Spleen (tissue), 11 donors: ENCODE data around the gene PMM2. TPM values are rescaled to one million over a fixed set of nuclear protein-coding genes. Genes with fewer than 3 reads are reported as not detected.
A peak's percentile ranks its signal among the peaks of the same experiment; 100 is the strongest.
"Not testable (repeated sequence)": the region's sequence is repeated elsewhere in the genome, so short reads cannot be mapped to it uniquely, and the experiment has no call there.

Source experiments
- DNase-seq: peaks from one replicate; pipeline ENCODE4 v3.0.0-alpha.2; 2020
- H3K27ac ChIP-seq, 8 donors: fragments of 200-600 bp; sonication (generic) in 7 of 8; 1 replicate in 4 of 8; 2 replicates in 4 of 8; pipeline versions ENCODE4 v1.5.0 to v1.8.0; 2016 to 2021; ENCODE audit warnings: inconsistent platforms in 4 of 8, mild to moderate bottlenecking in 4 of 8, moderate library complexity in 1 of 8
- H3K27me3 ChIP-seq, 7 donors: fragments of 200-600 bp; sonication (generic) in 6 of 7; replicated peaks in 1 of 7; 1 replicate in 4 of 7; 2 replicates in 3 of 7; pipeline versions ENCODE4 v1.5.0 to v1.8.0; 2016 to 2021; ENCODE audit warnings: inconsistent platforms in 3 of 7, mild to moderate bottlenecking in 1 of 7
- H3K36me3 ChIP-seq, 6 donors: fragments of 200-600 bp; sonication (generic) in 5 of 6; 1 replicate in 4 of 6; 2 replicates in 2 of 6; pipeline versions ENCODE4 v1.5.0 to v1.8.0; 2016 to 2021; ENCODE audit warnings: inconsistent platforms in 2 of 6
- H3K4me1 ChIP-seq, 6 donors: fragments of 200-600 bp; sonication (generic) in 5 of 6; 1 replicate in 3 of 6; 2 replicates in 3 of 6; pipeline versions ENCODE4 v1.5.0 to v1.8.0; 2016 to 2021; ENCODE audit warnings: inconsistent platforms in 3 of 6
- H3K4me3 ChIP-seq, 8 donors: fragments of 200-600 bp; sonication (generic) in 7 of 8; 1 replicate in 4 of 8; 2 replicates in 4 of 8; pipeline versions ENCODE4 v1.5.0 to v1.8.0; 2016 to 2021; ENCODE audit warnings: inconsistent platforms in 4 of 8, mild to moderate bottlenecking in 4 of 8, moderate library complexity in 2 of 8
- H3K9me3 ChIP-seq, 8 donors: fragments of 200-600 bp; sonication (generic) in 7 of 8; 1 replicate in 4 of 8; 2 replicates in 4 of 8; pipeline versions ENCODE4 v1.5.0 to v1.8.0; 2016 to 2021; ENCODE audit warnings: inconsistent platforms in 4 of 8
- POLR2A ChIP-seq, 3 donors: fragments of 450-650 bp; IDR thresholded peaks; one replicate each; pipeline ENCODE4 v1.5.1; 2017; ENCODE audit warnings: antibody characterized with exemption in 3 of 3, mild to moderate bottlenecking in 1 of 3
- POLR2AphosphoS5 ChIP-seq, 3 donors: sonication (generic); formaldehyde crosslinking; IDR thresholded peaks; one replicate each; pipeline ENCODE4 v1.5.1; 2017; ENCODE audit warnings: antibody characterized with exemption in 3 of 3
- WGBS, 5 donors: extraction: QIAGEN DNeasy Blood & Tissue Kit in 3 of 5; methylation state at CpG; one replicate each; pipeline versions ENCODE4 v1.1.5 to v1.1.7; 2013 to 2018; 5-methylcytosine and 5-hydroxymethylcytosine counted together
- intact Hi-C: fragments of 100-400 bp; cut with DNase I; formaldehyde crosslinking; loops from one replicate; pipeline ENCODE4 v1.15.0; 2023; ENCODE audit warnings: low total_unique reads
- polyA plus RNA-seq, 3 donors: library from polyadenylated mRNA; stranded (reverse); fragments of 200-250 nt; gene quantifications; one replicate each; pipeline ENCODE4 v1.2.1, GENCODE V29; 2013
- total RNA-seq, 7 donors: library from RNA; depleted of rRNA in 3 of 7; stranded (reverse); fragments of >200 nt in 3 of 7; fragmentation: NEBNext Ultra II Directional in 4 of 7; extraction: Animal tissue kit (Norgen Biotek cat#: 25700) in 4 of 7; gene quantifications; one replicate each; pipeline versions ENCODE4 v1.1.0 to v1.2.1, GENCODE V29; 2016 to 2021
- TF ChIP-seq, protein P1 (sequence below), 11 experiments: fragments of 200-600 bp in 7 of 11; fragments of 450-650 bp in 4 of 11; sonication (generic) in 4 of 11; IDR thresholded peaks in 8 of 11; conservative IDR thresholded peaks in 3 of 11; 1 replicate in 7 of 11; 2 replicates in 4 of 11; pipeline versions ENCODE4 v1.4.0 to v1.8.0; 2016 to 2021; ENCODE audit warnings: antibody characterized with exemption in 11 of 11, inconsistent platforms in 4 of 11, mild to moderate bottlenecking in 1 of 11
- donor health status: healthy with polysubstance abuse.
- donor health status: DM: no; HTN: no; CAD: no; lungs with moderate emphysema.
- donor health status: DM: no; HTN: no; CAD: no.
- donor health status: Bipolar disorder and iron deficiency.
- donor health status: healthy.
- donor health status: DM: no; HTN: no; CAD: no.
- donor health status: DM: yes; HTN: yes; CAD: no.

PMM2 gene
- total and polyA plus RNA-seq, 10 donors = 13.0 to 38.8 (median 30.8) TPM

DNA sequence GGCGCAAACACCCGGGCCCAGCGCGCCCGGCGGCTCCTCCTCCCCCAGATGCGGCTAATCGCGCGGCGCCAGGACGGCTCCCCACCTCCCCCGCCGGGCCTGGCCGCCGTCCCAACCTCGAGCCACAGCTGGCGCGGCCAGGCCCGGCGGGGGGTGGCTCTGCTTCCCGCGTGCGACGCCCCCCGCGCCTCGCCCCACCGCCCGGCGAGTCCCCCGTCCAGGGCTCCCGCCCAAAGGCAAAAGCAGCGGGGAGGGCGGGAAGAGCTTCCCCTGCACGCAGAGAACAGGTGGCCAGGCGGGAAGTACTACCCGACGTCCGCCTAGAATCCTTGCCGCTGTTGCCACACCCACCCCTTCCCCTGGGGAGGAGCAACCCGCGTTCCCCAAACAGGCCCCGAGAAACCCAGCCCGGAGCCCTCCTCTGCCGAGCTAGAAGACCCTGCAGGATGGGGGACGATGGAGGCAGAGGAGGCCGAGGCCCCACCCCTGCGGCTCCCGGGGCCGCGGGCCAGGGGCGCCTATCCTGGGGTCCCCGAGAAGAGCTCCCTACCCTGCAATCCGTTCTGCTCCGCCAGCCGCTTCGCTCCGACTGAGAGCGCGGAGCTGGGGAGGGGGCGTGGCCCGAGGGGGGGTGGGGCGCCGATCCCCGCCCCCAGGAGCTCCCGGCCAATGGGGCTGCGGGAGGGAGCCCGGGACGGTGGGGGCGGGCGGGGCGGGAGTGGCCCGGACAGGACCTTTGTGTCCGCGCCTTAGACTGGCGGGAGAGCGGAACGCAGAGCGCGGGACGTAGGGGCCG, 71.0 kb downstream of the PMM2 start, which contains the start of gene CARHSP1:
TSS of gene CARHSP1 (minus strand) at position 591 of the 796 bp plus-strand sequence. CDS start 9,678 bp downstream, outside the sequence.
- Histone ChIP-seq H3K4me1 (peaks cover 30 to 76% (median 71%) of the 10 kb centered on the region in 6 donors), H3K4me3 (peak within 1 kb of the TSS; percentile 56 to 94 (median 84)), H3K9me3 (no peaks in the 10 kb centered on the region), H3K27ac (peak within 1 kb of the TSS; percentile 77 to 94 (median 91)), H3K27me3 (no peaks in the 10 kb centered on the region), H3K36me3 (no peaks in the 10 kb centered on the region)
- peak; percentile 96 for DNase-seq
- TF ChIP-seq POLR2A (IDR thresholded peaks at IDR 0.05) = peak in 1 of 3 donors; percentile 42
- TF ChIP-seq, protein P1, sequence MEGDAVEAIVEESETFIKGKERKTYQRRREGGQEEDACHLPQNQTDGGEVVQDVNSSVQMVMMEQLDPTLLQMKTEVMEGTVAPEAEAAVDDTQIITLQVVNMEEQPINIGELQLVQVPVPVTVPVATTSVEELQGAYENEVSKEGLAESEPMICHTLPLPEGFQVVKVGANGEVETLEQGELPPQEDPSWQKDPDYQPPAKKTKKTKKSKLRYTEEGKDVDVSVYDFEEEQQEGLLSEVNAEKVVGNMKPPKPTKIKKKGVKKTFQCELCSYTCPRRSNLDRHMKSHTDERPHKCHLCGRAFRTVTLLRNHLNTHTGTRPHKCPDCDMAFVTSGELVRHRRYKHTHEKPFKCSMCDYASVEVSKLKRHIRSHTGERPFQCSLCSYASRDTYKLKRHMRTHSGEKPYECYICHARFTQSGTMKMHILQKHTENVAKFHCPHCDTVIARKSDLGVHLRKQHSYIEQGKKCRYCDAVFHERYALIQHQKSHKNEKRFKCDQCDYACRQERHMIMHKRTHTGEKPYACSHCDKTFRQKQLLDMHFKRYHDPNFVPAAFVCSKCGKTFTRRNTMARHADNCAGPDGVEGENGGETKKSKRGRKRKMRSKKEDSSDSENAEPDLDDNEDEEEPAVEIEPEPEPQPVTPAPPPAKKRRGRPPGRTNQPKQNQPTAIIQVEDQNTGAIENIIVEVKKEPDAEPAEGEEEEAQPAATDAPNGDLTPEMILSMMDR (IDR thresholded peaks at IDR 0.05 in 8 of 11, conservative IDR thresholded peaks at IDR 0.05 in 3 of 11) = peak in 1 of 11 experiments; percentile 30
- peak; percentile 81 to 89 (median 83) for TF ChIP-seq POLR2AphosphoS5 (IDR thresholded peaks at IDR 0.05)
- 0 to 2% (median 1%) methylated on average over 21 to 83 of the region's 83 CpGs for WGBS, 5 donors
- intact Hi-C loops = loop anchor here (5.0 kb wide), 2 partner anchors 71 to 191 kb away; partner anchors contain the start of genes PMM2 and TMEM186

DNA sequence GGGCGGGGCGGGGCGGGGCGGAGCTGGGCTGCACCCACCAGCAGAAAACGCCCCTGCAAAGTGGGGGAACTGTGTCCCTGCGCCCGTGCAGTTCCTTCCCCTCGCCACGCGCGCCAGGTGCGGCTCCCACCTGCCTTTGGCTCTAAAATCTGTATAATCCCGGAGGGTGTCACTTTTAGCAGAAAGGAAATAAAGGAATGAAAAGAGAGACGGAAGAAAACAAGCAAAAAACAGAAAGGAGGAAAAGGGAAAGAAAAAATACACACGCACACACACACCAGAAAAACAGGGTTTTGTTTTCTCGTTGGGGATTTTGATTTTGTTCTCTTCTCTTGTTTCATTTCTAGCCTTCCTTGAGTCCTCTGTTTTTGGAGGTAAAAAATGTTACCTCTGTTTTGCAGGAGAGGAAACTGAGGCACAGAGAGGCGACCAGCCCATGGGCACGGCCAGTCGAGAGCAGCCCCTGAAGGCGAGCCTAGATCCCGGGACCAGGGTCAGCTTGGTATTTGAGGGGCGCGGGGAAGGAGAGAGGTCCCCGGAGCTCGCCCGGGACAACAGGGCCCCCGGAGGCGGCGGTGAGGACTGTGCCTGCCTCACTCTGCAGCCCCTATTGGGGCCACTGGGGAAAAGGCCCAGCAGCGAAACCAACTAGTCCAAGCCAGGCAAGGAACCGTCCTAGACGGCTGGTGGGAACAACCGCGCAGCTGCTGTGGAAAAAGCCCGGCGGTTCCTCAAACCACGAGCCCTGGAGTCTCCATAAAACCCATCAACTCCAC, 71.8 kb downstream of the PMM2 start:
- WGBS, 5 donors = 23 to 31% (median 27%) methylated on average over 26 to 37 of the region's 37 CpGs
- intact Hi-C loops = loop anchor here (5.0 kb wide), 2 partner anchors 72 to 192 kb away; partner anchors contain the start of genes PMM2 and TMEM186
- peak overlapping the region; percentile 56 to 94 (median 84) for H3K4me3 ChIP-seq
- H3K36me3 ChIP-seq = no peaks in the 10 kb centered on the region
- H3K27ac ChIP-seq = peak overlapping the region in 7 of 8 donors; percentile 83 to 94 (median 92)
- no peaks in the 10 kb centered on the region for H3K27me3 ChIP-seq
- no peaks in the 10 kb centered on the region for H3K9me3 ChIP-seq
- peaks cover 23 to 73% (median 63%) of the 10 kb centered on the region in 6 donors for H3K4me1 ChIP-seq
- peak; percentile 87 for DNase-seq
- TF ChIP-seq, protein P1 (IDR thresholded peaks at IDR 0.05 in 8 of 11, conservative IDR thresholded peaks at IDR 0.05 in 3 of 11) = peak in 6 of 11 experiments; percentile 11 to 50 (median 22)
- TF ChIP-seq POLR2A (IDR thresholded peaks at IDR 0.05) = no peak

DNA sequence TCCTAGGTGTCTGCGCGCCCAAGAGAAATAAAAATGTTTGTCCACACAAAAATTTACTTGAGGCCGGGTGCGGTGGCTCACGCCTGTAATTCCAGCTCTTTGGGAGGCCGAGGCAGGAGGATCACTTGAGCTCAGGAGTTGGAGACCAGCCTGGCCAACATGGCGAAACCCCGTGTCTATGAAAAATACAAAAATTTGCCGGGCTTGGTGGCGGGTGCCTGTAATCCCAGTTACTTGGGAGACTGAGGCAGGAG, 72.3 kb downstream of the PMM2 start:
- intact Hi-C loops = loop anchor here (5.0 kb wide), 2 partner anchors 73 to 193 kb away; partner anchors contain the start of genes PMM2 and TMEM186
- Histone ChIP-seq H3K27ac (peak overlapping the region in 1 of 8 donors; percentile 94), H3K4me3 (peak overlapping the region in 1 of 8 donors; percentile 75), H3K4me1 (peaks cover 18 to 71% (median 58%) of the 10 kb centered on the region in 6 donors)
- DNase-seq, H3K36me3 ChIP-seq, H3K9me3 ChIP-seq, H3K27me3 ChIP-seq: not testable (repeated sequence)
- 96 to 98% (median 97%) methylated on average over 10 of the region's 10 CpGs for WGBS, 5 donors

DNA sequence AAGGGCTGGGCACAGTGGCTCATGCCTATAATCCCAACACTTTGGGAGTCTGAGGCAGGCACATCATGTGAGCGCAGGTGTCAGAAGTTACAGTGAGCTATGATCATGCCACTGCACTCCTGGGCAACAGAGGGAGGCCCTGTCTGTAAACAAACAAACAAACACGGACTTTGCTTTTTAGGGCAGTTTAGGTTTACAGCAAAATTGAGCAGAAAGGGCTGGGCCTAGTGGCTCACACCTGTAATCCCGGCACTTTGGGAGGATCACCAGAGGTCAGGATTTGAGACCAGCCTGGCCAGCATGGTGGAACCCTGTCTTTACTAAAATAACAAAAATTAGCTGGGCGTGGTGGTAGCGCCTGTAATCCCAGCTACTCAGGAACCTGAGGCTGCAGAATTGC, 74.4 kb downstream of the PMM2 start:
- intact Hi-C loops = no loop called here
- no peak overlapping the region for H3K27ac ChIP-seq
- TF ChIP-seq, protein P1 (IDR thresholded peaks at IDR 0.05 in 8 of 11, conservative IDR thresholded peaks at IDR 0.05 in 3 of 11) = no peak
- TF ChIP-seq POLR2A (IDR thresholded peaks at IDR 0.05) (no peak), POLR2AphosphoS5 (IDR thresholded peaks at IDR 0.05) (no peak)
- H3K4me3 ChIP-seq = no peak overlapping the region
- no peaks in the 10 kb centered on the region for H3K9me3 ChIP-seq
- H3K36me3 ChIP-seq = no peaks in the 10 kb centered on the region
- no peak for DNase-seq
- H3K27me3 ChIP-seq = no peaks in the 10 kb centered on the region
- peaks cover 13 to 49% (median 36%) of the 10 kb centered on the region in 6 donors for H3K4me1 ChIP-seq
- WGBS, 5 donors = 87 to 94% (median 93%) methylated on average over 5 of the region's 5 CpGs
